C4-2B (cell line): Measurements from ENCODE around the gene RFC1.

Experiments used
- H3K27ac ChIP-seq: fragments of 450-650 bp; 2 replicates; pipeline ENCODE4 v1.5.1; 2017
- ZFX ChIP-seq: fragments of 450-650 bp; IDR thresholded peaks from 2 replicates; pipeline ENCODE4 v1.6.1; 2017
- TF ChIP-seq, protein P1 (sequence below): fragments of 450-650 bp; conservative IDR thresholded peaks from 2 replicates; pipeline ENCODE4 v1.5.1; 2017; ENCODE audit warnings: mild to moderate bottlenecking

Gene RFC1

GRCh38 chr4:39323821-39324220 is 42.3 kb downstream of the RFC1 start:
- H3K27ac ChIP-seq, result no peak overlapping the region
- TF ChIP-seq, protein P1, sequence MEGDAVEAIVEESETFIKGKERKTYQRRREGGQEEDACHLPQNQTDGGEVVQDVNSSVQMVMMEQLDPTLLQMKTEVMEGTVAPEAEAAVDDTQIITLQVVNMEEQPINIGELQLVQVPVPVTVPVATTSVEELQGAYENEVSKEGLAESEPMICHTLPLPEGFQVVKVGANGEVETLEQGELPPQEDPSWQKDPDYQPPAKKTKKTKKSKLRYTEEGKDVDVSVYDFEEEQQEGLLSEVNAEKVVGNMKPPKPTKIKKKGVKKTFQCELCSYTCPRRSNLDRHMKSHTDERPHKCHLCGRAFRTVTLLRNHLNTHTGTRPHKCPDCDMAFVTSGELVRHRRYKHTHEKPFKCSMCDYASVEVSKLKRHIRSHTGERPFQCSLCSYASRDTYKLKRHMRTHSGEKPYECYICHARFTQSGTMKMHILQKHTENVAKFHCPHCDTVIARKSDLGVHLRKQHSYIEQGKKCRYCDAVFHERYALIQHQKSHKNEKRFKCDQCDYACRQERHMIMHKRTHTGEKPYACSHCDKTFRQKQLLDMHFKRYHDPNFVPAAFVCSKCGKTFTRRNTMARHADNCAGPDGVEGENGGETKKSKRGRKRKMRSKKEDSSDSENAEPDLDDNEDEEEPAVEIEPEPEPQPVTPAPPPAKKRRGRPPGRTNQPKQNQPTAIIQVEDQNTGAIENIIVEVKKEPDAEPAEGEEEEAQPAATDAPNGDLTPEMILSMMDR, result no peak
- TF ChIP-seq ZFX, result no peak

DNA sequence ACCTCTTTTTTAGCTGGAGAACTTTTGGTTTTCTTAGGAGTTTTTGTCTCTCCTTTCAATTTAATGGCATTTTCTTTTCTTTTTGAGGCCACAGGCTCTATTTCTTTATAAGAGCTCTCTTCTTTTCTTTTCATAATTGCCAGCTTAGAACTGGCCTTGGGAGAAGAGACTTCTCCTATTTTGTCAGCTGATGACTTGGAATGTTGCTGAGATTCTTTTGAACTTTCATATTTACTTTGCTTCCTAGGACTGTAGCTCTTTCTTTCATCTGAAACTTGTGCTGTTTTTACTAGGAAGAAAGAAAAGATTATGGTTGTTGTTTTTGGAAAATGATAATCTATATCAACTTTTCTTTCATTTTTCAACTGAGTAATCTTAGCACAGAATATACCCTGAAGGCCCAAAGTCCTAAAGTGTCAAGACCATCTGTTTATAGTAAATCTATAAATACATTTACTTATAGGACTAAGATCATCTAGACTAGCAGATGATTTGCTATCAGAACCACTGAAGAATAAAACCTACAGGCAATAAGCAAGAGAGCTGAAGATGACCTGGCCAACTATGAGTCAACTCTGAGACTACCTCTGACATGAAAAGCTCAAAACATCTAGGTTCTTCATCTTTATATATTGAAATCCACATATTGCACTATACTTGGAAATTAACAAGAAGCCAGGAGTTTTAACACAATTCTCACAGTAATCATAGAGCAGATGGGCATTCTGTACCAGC is 45.6 kb downstream of the RFC1 start:
- H3K27ac ChIP-seq, result no peak overlapping the region
- TF ChIP-seq, protein P1, result no peak
- no peak for TF ChIP-seq ZFX

- no peak overlapping the region for H3K27ac ChIP-seq
These were observed 46.5 kb downstream of the RFC1 start for GRCh38 chr4:39319676-39320075.

GRCh38 chr4:39312816-39313215 is 53.3 kb downstream of the RFC1 start:
- TF ChIP-seq, protein P1, result no peak
- no peak for TF ChIP-seq ZFX
- H3K27ac ChIP-seq, result no peak overlapping the region

More at GRCh38 chr4:39319676-39320075, 46.5 kb downstream of the RFC1 start:
- TF ChIP-seq ZFX, result no peak
- TF ChIP-seq, protein P1, result no peak

DNA sequence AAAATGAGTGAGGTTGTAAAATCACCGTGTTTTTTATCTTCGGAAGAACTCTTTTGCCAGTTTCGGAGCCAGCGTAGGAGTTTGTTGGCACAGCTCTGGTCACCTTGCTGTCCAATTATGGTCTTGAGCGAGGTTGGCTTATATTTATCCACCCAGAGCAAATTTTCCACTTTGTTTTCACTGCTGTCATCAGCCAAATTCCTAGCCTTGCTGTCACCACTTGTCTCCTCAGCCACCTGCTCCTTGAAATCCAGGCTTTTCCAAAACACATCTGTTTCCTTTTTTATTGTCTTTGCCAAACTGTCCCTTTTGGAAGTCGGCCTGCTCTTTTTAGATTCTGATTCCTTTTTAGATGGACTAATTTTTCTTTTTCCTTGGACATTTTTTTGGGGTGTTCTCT is 57.6 kb downstream of the RFC1 start:
- no peak overlapping the region for H3K27ac ChIP-seq
- TF ChIP-seq, protein P1, result no peak
- TF ChIP-seq ZFX, result no peak

- TF ChIP-seq ZFX, result no peak
- TF ChIP-seq, protein P1, result no peak
- H3K27ac ChIP-seq, result no peak overlapping the region
These were observed 60.1 kb downstream of the RFC1 start for GRCh38 chr4:39305912-39306677.

- TF ChIP-seq ZFX, result no peak
- TF ChIP-seq, protein P1, result no peak
- H3K27ac ChIP-seq, result no peak overlapping the region
These were observed 61.5 kb downstream of the RFC1 start for GRCh38 chr4:39304651-39305050.
